Liver (tissue), 9 donors: Measurements from ENCODE around the gene LYRM4. TPM values are rescaled to one million over a fixed set of nuclear protein-coding genes. Genes with fewer than 3 reads are reported as not detected.

Experiments
- DNase-seq: peaks from one replicate; pipeline ENCODE4 v3.0.0-alpha.2; 2017; ENCODE audit warnings: low spot score
- H3K27ac ChIP-seq, 2 donors: one replicate each; pipeline ENCODE4 v1.7.0; 2013; ENCODE audit warnings: inconsistent platforms in 2 of 2, low read length in 2 of 2, control low read depth in 1 of 2, low read depth in 1 of 2, mild to moderate bottlenecking in 1 of 2
- H3K27me3 ChIP-seq, 4 donors: one replicate each; pipeline versions ENCODE4 v1.6.1 to v1.7.0; 2013; ENCODE audit warnings: low read length in 3 of 4, inconsistent platforms in 1 of 4, mild to moderate bottlenecking in 1 of 4, moderate library complexity in 1 of 4; ENCODE audit not compliant: control insufficient read depth in 4 of 4, insufficient read depth in 4 of 4
- H3K36me3 ChIP-seq, 4 donors: one replicate each; pipeline versions ENCODE4 v1.6.1 to v1.7.0; 2013; ENCODE audit warnings: low read length in 3 of 4, mild to moderate bottlenecking in 3 of 4, low read depth in 1 of 4, moderate library complexity in 1 of 4; ENCODE audit not compliant: control insufficient read depth in 4 of 4, insufficient read depth in 3 of 4
- H3K4me1 ChIP-seq, 4 donors: one replicate each; pipeline versions ENCODE4 v1.6.1 to v1.7.0; 2013; ENCODE audit warnings: low read length in 3 of 4, mild to moderate bottlenecking in 3 of 4, moderate library complexity in 1 of 4; ENCODE audit not compliant: control insufficient read depth in 4 of 4, insufficient read depth in 4 of 4
- H3K4me3 ChIP-seq, 3 donors: one replicate each; pipeline versions ENCODE4 v1.6.1 to v1.7.0; 2013; ENCODE audit warnings: low read length in 3 of 3, control low read depth in 1 of 3, low read depth in 1 of 3, mild to moderate bottlenecking in 1 of 3
- H3K9ac ChIP-seq, 2 donors: one replicate each; pipeline ENCODE4 v1.7.0; 2013; ENCODE audit warnings: low read length in 2 of 2, mild to moderate bottlenecking in 2 of 2, moderate library complexity in 2 of 2, control low read depth in 1 of 2, low read depth in 1 of 2
- H3K9me3 ChIP-seq, 4 donors: one replicate each; pipeline versions ENCODE4 v1.6.1 to v1.7.0; 2013; ENCODE audit warnings: low read length in 3 of 4; ENCODE audit not compliant: control insufficient read depth in 4 of 4
- FOXA1 ChIP-seq: IDR thresholded peaks from 2 replicates; pipeline ENCODE4 v1.6.1; 2016; ENCODE audit warnings: antibody characterized with exemption
- FOXA2 ChIP-seq: IDR thresholded peaks from 2 replicates; pipeline ENCODE4 v1.6.1; 2016; ENCODE audit warnings: antibody characterized with exemption
- GABPA ChIP-seq, 2 donors: IDR thresholded peaks in 1 of 2; conservative IDR thresholded peaks in 1 of 2; 2 replicates each; pipeline ENCODE4 v1.6.1; 2016; ENCODE audit warnings: antibody characterized with exemption in 2 of 2, mild to moderate bottlenecking in 1 of 2, moderate library complexity in 1 of 2
- HNF4A ChIP-seq, 2 donors: conservative IDR thresholded peaks; 2 replicates each; pipeline ENCODE4 v1.6.1; 2016; ENCODE audit warnings: antibody characterized with exemption in 2 of 2, mild to moderate bottlenecking in 2 of 2
- JUND ChIP-seq, 2 donors: IDR thresholded peaks; 2 replicates each; pipeline ENCODE4 v1.6.1; 2016; ENCODE audit warnings: antibody characterized with exemption in 2 of 2
- NR2F2 ChIP-seq: IDR thresholded peaks from 2 replicates; pipeline ENCODE4 v1.6.1; 2016; ENCODE audit warnings: antibody characterized with exemption
- RAD21 ChIP-seq, 2 donors: IDR thresholded peaks; 2 replicates each; pipeline ENCODE4 v1.6.1; 2016; ENCODE audit warnings: antibody characterized with exemption in 2 of 2, mild to moderate bottlenecking in 2 of 2
- RXRA ChIP-seq, 2 donors: IDR thresholded peaks; 2 replicates each; pipeline ENCODE4 v1.6.1; 2017 to 2018; ENCODE audit warnings: antibody characterized with exemption in 2 of 2, mild to moderate bottlenecking in 1 of 2
- TAF1 ChIP-seq: conservative IDR thresholded peaks from 2 replicates; pipeline ENCODE4 v1.6.1; 2016; ENCODE audit warnings: antibody characterized with exemption, mild to moderate bottlenecking
- WGBS: extraction: QIAGEN DNeasy Blood & Tissue Kit; methylation state at CpG from one replicate; pipeline ENCODE4 v1.1.7; 2013; 5-methylcytosine and 5-hydroxymethylcytosine counted together
- polyA plus RNA-seq, 2 donors: library from polyadenylated mRNA; stranded (reverse) in 1 of 2; unstranded in 1 of 2; fragments of 200-250 nt in 1 of 2; fragments of >200 nt in 1 of 2; fragmentation: Nextera tagmentation in 1 of 2; extraction: Ambion mirVana in 1 of 2; gene quantifications; one replicate each; pipeline versions ENCODE4 v1.2.1 to v1.2.3, GENCODE V29; 2013 to 2015
- total RNA-seq, 2 donors: library from RNA; depleted of rRNA; stranded (reverse); fragments of >200 nt; gene quantifications; one replicate each; pipeline ENCODE4 v1.2.3, GENCODE V29; 2014
- TF ChIP-seq, protein P1 (sequence below): IDR thresholded peaks from 2 replicates; pipeline ENCODE4 v1.6.1; 2016; ENCODE audit warnings: antibody characterized with exemption
- TF ChIP-seq, protein P2 (sequence below): IDR thresholded peaks from 2 replicates; pipeline ENCODE4 v1.6.1; 2016; ENCODE audit warnings: antibody characterized with exemption, mild to moderate bottlenecking
- TF ChIP-seq, protein P3 (sequence below): fragments of 150-350 bp; IDR thresholded peaks from 2 replicates; pipeline ENCODE4 v1.5.1; 2017; ENCODE audit warnings: improper control_type of control experiment, low read depth, low read length; ENCODE audit not compliant: missing input control
- TF ChIP-seq, protein P4 (sequence below): IDR thresholded peaks from 2 replicates; pipeline ENCODE4 v1.6.1; 2016; ENCODE audit warnings: antibody characterized with exemption
- donor health status: healthy.
- donor health status: healthy.
- donor health status: healthy.
- donor health status: healthy.
- donor health status: healthy.

Gene LYRM4
- total and polyA plus RNA-seq, 4 donors: 4.4 to 13.1 (median 6.5) TPM

DNA sequence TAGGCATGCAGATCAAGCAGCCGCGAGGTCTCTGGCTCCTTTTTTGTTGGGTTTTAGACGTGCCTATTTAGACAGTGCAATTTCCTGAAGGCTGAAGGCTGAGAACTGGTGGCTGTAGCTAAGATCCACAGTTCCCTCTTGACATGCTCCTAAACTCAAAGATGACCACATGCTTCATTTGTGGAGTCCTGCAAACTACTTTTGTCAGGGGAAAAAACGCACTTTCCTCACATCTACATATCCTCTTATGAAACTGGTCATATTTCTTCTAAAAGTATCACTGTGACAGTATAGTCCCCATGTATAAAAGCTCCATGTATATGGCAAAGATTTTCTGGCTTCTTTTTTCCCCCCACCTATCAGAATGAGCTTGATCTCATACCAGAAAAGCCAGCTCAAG, 30.7 kb downstream of the LYRM4 start:
- Histone ChIP-seq H3K9ac (no peak overlapping the region), H3K27ac (no peak overlapping the region), H3K4me3 (no peak overlapping the region), H3K4me1 (no peaks in the 10 kb centered on the region), H3K9me3 (no peaks in the 10 kb centered on the region), H3K36me3 (no peaks in the 10 kb centered on the region), H3K27me3 (no peaks in the 10 kb centered on the region)
- TF ChIP-seq FOXA1 (no peak), RXRA (IDR thresholded peaks at IDR 0.05) (no peak), TAF1 (no peak), RAD21 (IDR thresholded peaks at IDR 0.05) (no peak)
- TF ChIP-seq, protein P1, sequence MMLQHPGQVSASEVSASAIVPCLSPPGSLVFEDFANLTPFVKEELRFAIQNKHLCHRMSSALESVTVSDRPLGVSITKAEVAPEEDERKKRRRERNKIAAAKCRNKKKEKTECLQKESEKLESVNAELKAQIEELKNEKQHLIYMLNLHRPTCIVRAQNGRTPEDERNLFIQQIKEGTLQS: no peak
- TF ChIP-seq, protein P2, sequence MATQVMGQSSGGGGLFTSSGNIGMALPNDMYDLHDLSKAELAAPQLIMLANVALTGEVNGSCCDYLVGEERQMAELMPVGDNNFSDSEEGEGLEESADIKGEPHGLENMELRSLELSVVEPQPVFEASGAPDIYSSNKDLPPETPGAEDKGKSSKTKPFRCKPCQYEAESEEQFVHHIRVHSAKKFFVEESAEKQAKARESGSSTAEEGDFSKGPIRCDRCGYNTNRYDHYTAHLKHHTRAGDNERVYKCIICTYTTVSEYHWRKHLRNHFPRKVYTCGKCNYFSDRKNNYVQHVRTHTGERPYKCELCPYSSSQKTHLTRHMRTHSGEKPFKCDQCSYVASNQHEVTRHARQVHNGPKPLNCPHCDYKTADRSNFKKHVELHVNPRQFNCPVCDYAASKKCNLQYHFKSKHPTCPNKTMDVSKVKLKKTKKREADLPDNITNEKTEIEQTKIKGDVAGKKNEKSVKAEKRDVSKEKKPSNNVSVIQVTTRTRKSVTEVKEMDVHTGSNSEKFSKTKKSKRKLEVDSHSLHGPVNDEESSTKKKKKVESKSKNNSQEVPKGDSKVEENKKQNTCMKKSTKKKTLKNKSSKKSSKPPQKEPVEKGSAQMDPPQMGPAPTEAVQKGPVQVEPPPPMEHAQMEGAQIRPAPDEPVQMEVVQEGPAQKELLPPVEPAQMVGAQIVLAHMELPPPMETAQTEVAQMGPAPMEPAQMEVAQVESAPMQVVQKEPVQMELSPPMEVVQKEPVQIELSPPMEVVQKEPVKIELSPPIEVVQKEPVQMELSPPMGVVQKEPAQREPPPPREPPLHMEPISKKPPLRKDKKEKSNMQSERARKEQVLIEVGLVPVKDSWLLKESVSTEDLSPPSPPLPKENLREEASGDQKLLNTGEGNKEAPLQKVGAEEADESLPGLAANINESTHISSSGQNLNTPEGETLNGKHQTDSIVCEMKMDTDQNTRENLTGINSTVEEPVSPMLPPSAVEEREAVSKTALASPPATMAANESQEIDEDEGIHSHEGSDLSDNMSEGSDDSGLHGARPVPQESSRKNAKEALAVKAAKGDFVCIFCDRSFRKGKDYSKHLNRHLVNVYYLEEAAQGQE: no peak
- TF ChIP-seq, protein P3, sequence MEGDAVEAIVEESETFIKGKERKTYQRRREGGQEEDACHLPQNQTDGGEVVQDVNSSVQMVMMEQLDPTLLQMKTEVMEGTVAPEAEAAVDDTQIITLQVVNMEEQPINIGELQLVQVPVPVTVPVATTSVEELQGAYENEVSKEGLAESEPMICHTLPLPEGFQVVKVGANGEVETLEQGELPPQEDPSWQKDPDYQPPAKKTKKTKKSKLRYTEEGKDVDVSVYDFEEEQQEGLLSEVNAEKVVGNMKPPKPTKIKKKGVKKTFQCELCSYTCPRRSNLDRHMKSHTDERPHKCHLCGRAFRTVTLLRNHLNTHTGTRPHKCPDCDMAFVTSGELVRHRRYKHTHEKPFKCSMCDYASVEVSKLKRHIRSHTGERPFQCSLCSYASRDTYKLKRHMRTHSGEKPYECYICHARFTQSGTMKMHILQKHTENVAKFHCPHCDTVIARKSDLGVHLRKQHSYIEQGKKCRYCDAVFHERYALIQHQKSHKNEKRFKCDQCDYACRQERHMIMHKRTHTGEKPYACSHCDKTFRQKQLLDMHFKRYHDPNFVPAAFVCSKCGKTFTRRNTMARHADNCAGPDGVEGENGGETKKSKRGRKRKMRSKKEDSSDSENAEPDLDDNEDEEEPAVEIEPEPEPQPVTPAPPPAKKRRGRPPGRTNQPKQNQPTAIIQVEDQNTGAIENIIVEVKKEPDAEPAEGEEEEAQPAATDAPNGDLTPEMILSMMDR: no peak
- no peak for DNase-seq
- 89% methylated on average over 4 of the region's 4 CpGs for WGBS

DNA sequence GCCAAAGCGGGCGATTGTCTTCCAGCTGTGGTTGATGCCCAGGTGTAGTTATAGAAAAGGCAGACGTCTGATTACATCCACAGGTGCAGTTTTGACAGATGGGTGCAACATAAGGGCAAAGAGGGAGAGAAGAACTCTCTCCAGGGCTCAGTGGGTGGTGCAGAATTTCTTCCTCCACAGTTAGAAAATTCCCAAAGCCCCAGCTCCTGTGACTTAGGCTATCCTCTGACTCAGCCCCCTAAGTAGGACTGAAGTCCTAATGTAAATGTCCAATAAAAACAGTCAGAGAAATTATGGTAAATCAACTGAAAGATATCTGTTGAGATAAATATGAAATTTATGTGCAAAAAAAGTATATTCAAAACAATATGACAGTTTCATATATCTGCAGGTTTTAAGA, 31.4 kb downstream of the LYRM4 start:
- H3K4me1 ChIP-seq: no peaks in the 10 kb centered on the region
- H3K9ac ChIP-seq: no peak overlapping the region
- TF ChIP-seq GABPA (IDR thresholded peaks at IDR 0.05 in 1 of 2, conservative IDR thresholded peaks at IDR 0.05 in 1 of 2) (no peak), HNF4A (conservative IDR thresholded peaks at IDR 0.05) (no peak), RAD21 (IDR thresholded peaks at IDR 0.05) (no peak), FOXA2 (no peak), RXRA (IDR thresholded peaks at IDR 0.05) (no peak), FOXA1 (no peak), NR2F2 (no peak), JUND (IDR thresholded peaks at IDR 0.05) (no peak)
- TF ChIP-seq, protein P4, sequence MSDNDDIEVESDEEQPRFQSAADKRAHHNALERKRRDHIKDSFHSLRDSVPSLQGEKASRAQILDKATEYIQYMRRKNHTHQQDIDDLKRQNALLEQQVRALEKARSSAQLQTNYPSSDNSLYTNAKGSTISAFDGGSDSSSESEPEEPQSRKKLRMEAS: no peak
- TF ChIP-seq, protein P3: no peak
- H3K27ac ChIP-seq: no peak overlapping the region
- 96% methylated on average over 3 of the region's 3 CpGs for WGBS
- no peak overlapping the region for H3K4me3 ChIP-seq
- H3K36me3 ChIP-seq: no peaks in the 10 kb centered on the region
- no peaks in the 10 kb centered on the region for H3K27me3 ChIP-seq
- no peak for DNase-seq
- no peaks in the 10 kb centered on the region for H3K9me3 ChIP-seq
